ACHN (cell line): ENCODE results near the gene RBP3.

ENCODE experiments used
- DNase-seq: peaks from one replicate; pipeline ENCODE4 v3.0.0-alpha.2; 2015
- in situ Hi-C: cut with HindIII; loops from 2 replicates; pipeline ENCODE4 v1.10.0; 2017; ENCODE audit warnings: low sequenced_read_pairs, low pct_ligation_motif_present, low pct_unique_long_range_greater_than_20kb

The RBP3 gene

GRCh38 chr10:47348138-47348651, at the start of gene RBP3:
Gene RBP3 (plus strand): TSS chr10:47348363. CDS start chr10:47348485, 122 bp downstream.
- DNase-seq, result no peak
- in situ Hi-C loops, result no loop called here

DNA sequence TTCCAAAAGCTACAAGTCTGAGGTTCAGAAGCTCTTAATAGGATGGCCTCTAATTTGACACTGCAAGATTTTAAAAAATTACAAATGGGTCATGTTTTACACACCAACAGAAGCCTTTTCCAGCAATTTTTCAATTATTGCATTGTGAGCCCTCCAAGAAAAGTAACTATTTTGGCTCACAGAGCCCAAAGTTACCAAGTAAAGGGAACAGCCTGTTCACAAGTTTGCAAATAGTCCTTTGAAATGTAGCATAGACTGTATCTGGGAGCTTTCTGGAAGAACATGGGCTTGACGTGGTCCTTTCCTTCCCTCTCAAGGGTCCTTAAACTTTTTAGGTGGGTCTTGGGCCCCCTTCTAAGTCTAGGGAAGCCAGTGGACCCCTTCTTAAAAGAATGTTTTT, 49.4 kb upstream of the RBP3 start:
- in situ Hi-C loops, result no loop called here
- DNase-seq, result no peak

DNA sequence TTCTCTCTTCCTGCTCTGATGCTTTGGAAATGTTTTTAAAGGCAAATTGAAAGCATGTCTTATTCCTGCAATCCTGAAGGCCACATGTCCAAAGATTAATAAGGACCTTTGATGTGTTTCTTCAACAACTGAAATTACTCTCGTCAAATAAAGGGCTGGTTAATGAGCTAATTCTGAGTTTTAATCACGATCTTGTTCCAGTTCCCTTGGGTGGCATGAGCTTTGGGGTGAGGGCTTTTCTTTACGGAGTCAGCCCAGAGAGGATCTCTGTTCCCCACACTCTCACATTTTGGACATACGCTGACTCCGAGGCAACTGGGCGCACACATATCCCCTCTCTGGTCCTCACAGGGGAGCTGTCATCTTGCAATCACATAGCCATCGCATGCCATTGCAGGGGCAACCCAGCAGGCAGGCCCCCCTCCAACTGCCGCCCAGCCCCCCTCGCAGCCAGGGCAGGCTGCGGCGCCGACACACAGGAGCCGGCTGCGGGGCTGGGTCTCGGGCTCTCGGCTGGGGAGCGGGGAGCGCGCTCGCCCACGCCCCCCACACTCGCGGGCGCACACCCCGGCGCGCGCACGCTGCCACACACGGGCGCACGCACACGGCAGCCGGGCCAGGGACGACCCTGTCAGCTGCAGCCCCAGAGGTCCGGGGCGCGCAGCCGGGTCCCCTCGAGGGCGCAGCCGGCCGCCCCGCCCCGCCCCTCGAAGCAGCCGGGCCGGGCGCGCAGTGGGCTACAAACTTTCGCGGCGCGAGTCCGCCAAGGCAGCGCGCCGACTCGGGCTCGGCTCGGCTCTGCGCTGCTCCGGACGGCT, 48.3 kb upstream of the RBP3 start, which contains the start of gene GDF10:
Gene GDF10 (plus strand): TSS at position 587 of the 818 bp plus-strand sequence. CDS start 455 bp downstream, outside the sequence.
- DNase-seq, result no peak
- in situ Hi-C loops, result no loop called here

DNA sequence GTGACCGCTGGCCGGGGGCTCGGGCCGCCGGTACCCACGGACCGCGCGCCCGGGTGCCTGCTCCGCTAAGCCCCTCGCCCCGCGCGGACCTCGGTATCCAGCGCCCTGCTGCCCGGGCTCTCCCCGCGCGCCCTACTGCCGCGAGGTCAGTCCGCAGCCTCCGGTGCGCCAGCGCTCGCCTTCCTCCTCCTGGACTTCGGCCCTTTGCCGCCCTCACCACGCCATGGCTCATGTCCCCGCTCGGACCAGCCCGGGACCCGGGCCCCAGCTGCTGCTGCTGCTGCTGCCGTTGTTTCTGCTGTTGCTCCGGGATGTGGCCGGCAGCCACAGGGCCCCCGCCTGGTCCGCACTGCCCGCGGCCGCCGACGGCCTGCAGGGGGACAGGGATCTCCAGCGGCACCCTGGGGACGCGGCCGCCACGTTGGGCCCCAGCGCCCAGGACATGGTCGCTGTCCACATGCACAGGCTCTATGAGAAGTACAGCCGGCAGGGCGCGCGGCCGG, 47.7 kb upstream of the RBP3 start:
- in situ Hi-C loops, result no loop called here

DNA sequence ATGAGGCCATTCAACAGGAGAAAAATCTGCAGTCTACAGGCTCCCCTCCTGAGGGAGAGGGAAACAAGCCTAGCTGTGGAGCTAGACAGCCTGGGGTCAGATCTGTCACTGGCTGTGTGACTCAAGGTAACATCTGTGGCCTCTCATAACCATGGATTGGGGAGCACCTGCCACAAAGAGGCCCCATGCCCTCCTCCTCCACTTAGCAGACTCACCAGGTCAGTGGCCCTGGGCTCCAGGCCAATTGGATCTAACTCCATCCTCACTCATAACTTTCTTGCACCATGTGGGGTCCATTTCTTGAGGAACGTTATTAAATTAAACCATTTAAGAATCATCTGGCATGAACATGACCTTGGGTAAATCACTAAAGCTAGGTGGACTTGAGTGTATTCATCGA, 46.3 kb upstream of the RBP3 start:
- in situ Hi-C loops, result no loop called here

More for the DNA sequence above, 47.7 kb upstream of the RBP3 start:
- DNase-seq, result no peak

GRCh38 chr10:47303105-47303504, 45.1 kb upstream of the RBP3 start:
- DNase-seq, result no peak
- in situ Hi-C loops, result no loop called here

More for the DNA sequence above, 46.3 kb upstream of the RBP3 start:
- no peak for DNase-seq

DNA sequence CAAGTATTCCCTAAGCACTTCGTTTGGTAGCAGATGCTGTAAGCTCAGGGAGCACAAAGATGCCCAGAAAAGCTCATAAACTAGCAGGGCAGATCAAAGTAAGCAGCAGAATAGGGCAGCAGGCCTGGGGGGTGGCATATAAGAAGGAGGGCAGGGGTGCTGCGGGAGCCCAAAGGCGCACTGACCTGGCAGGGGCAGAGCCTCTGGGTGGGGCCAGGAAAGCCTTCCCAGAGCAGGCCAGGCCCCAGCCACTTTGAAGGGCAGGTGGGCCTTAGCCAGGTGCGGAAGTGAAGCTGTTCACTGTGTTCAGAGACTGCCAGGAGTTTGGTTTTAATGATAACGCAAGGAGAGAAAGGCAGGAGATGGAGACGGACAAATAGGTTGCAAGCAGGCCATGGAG, 44.3 kb upstream of the RBP3 start:
- DNase-seq, result no peak
- in situ Hi-C loops, result no loop called here

DNA sequence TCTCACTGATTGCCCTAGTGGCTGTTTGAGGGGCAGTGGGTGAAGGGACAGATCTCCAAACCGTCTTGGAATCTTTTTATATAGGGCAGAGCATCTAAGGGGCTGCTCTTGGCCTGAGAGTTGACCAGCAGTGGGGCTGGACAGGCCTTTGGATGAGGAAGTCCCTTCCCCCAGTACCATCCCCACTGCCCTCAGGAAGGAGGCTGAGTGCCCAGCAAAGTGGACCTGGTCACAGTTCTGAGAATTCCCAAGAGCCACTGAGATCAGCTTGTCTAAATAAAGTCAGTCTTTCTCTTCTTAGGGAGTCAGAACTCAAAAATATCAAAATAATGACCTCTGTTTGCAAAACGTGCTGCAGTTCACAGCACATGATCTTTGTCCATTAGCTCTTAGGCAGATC, 42.6 kb upstream of the RBP3 start:
- no peak for DNase-seq
- in situ Hi-C loops, result no loop called here

GRCh38 chr10:47306387-47307210, 41.6 kb upstream of the RBP3 start:
- in situ Hi-C loops, result no loop called here
- DNase-seq, result no peak

GRCh38 chr10:47307381-47307780, 40.8 kb upstream of the RBP3 start:
- DNase-seq, result no peak
- in situ Hi-C loops, result no loop called here

DNA sequence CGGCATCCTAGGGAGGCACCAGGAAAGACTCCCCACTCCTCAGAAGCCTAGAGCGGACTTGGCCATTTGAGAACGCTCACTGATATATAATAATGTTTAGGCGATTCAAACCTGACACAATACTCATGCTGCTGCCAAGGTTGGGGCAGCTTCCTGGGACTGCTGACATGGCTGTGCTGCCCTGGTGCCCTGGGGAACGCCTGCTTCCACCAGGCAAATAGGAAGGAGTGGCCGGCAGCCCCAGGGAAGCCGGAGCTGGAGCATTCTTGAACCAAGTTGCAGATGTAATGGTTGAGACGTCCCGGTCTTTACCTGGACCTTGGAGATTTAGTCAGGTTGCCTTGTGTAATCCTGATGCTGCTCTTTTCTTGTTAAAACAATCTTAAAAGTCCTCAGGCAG, 39.4 kb upstream of the RBP3 start:
- no peak for DNase-seq
- in situ Hi-C loops, result no loop called here

DNA sequence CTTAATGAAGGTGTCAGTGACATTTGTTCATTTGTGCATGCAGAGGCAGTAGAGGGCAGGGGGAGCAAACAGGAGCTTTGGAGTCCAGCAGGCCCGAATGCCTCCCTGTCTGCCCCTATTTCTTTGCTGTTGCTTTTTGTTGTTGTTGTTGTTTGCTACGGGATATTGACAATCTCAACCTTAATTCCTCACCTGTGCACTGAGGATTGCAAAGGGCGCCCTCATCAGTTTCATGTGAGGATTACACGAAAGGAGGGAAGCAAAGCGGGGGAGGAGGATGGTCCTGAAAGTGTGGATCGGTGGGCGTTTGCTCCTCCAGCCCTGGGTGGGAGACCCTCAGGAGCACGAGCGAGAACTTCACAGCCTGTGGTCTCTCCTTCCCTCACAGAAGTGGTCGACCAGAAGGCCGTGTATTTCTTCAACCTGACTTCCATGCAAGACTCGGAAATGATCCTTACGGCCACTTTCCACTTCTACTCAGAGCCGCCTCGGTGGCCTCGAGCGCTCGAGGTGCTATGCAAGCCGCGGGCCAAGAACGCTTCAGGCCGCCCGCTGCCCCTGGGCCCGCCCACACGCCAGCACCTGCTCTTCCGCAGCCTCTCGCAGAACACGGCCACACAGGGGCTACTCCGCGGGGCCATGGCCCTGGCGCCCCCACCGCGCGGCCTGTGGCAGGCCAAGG, 38.6 kb upstream of the RBP3 start:
- in situ Hi-C loops, result no loop called here
- peak; percentile 11 for DNase-seq

DNA sequence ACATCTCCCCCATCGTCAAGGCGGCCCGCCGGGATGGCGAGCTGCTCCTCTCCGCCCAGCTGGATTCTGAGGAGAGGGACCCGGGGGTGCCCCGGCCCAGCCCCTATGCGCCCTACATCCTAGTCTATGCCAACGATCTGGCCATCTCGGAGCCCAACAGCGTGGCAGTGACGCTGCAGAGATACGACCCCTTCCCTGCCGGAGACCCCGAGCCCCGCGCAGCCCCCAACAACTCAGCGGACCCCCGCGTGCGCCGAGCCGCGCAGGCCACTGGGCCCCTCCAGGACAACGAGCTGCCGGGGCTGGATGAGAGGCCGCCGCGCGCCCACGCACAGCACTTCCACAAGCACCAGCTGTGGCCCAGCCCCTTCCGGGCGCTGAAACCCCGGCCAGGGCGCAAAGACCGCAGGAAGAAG, 38.1 kb upstream of the RBP3 start:
- in situ Hi-C loops, result no loop called here

DNA sequence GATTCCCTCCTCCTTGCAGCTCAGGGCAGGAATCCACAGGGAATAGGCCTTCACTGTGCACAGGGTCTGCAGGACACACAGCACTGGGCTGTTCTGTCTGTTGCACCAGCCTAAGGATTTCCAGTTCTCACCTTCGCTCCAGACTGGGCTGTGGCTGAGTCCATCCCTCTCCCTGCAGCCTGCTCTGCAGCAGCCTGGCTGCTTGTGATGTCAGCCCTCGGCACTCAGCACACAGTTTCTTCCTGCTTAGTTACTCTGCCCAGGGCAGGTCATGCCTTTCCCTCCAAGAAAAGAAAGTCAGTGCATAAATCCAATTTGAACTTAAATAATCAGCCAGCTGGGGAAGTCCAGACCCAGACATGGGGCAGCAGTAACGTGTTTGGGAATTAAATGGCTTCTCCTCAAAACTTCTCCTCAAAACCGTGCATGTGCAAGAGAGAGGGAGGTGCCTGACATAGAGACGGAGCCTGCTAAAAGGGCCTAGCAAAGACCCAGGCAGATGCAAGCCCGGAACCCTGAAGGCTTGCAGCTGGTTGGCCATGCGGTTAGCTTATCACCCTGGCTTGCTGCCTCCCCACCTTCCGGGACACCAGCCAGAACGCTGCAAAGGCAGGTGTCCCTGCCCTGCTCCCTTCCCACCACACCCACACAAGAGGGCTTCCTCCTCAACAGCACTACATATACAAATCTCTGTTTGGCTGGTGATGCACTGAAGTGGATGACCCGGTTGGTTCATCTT, 36.8 kb upstream of the RBP3 start:
- DNase-seq, result no peak
- in situ Hi-C loops, result no loop called here

More for the DNA sequence above, 38.1 kb upstream of the RBP3 start:
- DNase-seq, result no peak

- in situ Hi-C loops, result no loop called here
- peak; percentile 78 for DNase-seq
These were observed 36.1 kb upstream of the RBP3 start for GRCh38 chr10:47311932-47312662.

DNA sequence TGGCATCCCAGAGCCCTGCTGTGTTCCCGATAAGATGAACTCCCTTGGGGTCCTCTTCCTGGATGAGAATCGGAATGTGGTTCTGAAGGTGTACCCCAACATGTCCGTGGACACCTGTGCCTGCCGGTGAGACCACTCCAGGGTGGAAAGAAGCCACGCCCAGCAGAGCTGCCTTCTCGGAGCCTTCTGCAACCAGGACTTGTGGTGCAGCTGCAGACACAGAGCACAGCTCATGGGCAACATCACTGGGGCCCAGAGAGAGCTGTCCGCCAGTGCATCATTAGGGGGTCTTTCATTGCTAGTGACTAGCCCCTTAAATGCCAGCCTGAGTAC, 35.5 kb upstream of the RBP3 start:
- in situ Hi-C loops, result no loop called here
- no peak for DNase-seq

- no peak for DNase-seq
- in situ Hi-C loops, result no loop called here
These were observed 33.7 kb upstream of the RBP3 start for GRCh38 chr10:47314416-47314970.
